Esophagus muscularis mucosa (tissue), 3 donors: ENCODE results near the gene TMED8.

Source experiments
- POLR2A ChIP-seq: fragments of 450-650 bp; IDR thresholded peaks from one replicate; pipeline ENCODE4 v1.6.1; 2017; ENCODE audit warnings: antibody characterized with exemption, moderate library complexity, mild to moderate bottlenecking, low read depth
- POLR2AphosphoS5 ChIP-seq, 2 donors: sonication (generic); formaldehyde crosslinking; IDR thresholded peaks; one replicate each; pipeline ENCODE4 v1.6.1; 2017; ENCODE audit warnings: antibody characterized with exemption in 2 of 2
- TF ChIP-seq, protein P1 (sequence below), 3 experiments: fragments of 200-600 bp in 2 of 3; fragments of 450-650 bp in 1 of 3; sonication (generic) in 2 of 3; IDR thresholded peaks; one replicate each; pipeline ENCODE4 v1.5.1; 2017 to 2019; ENCODE audit warnings: antibody characterized with exemption in 3 of 3, mild to moderate bottlenecking in 2 of 3, moderate library complexity in 1 of 3

GRCh38 chr14:77296155-77296554 lies 80.7 kb downstream of the TMED8 start:
- TF ChIP-seq, protein P1, sequence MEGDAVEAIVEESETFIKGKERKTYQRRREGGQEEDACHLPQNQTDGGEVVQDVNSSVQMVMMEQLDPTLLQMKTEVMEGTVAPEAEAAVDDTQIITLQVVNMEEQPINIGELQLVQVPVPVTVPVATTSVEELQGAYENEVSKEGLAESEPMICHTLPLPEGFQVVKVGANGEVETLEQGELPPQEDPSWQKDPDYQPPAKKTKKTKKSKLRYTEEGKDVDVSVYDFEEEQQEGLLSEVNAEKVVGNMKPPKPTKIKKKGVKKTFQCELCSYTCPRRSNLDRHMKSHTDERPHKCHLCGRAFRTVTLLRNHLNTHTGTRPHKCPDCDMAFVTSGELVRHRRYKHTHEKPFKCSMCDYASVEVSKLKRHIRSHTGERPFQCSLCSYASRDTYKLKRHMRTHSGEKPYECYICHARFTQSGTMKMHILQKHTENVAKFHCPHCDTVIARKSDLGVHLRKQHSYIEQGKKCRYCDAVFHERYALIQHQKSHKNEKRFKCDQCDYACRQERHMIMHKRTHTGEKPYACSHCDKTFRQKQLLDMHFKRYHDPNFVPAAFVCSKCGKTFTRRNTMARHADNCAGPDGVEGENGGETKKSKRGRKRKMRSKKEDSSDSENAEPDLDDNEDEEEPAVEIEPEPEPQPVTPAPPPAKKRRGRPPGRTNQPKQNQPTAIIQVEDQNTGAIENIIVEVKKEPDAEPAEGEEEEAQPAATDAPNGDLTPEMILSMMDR (IDR thresholded peaks at IDR 0.05) = no peak
- TF ChIP-seq POLR2A (no peak), POLR2AphosphoS5 (IDR thresholded peaks at IDR 0.05) (no peak)
